SK-N-SH (cell line): ENCODE data around the gene RARRES1.
"Not testable (repeated sequence)": the region's sequence is repeated elsewhere in the genome, so short reads cannot be mapped to it uniquely, and the experiment has no call there.

Source experiments
- CTCF ChIP-seq: fragments of 200-600 bp; sonication (generic); IDR thresholded peaks from 2 replicates; pipeline ENCODE4 v1.6.1; 2017; ENCODE audit warnings: antibody characterized with exemption, mild to moderate bottlenecking, moderate library complexity
- ELF1 ChIP-seq: IDR thresholded peaks from 2 replicates; pipeline ENCODE4 v1.4.0; 2012
- EP300 ChIP-seq, 2 experiments: IDR thresholded peaks; 2 replicates each; pipeline versions ENCODE4 v1.4.0 to v1.6.1; 2012; ENCODE audit warnings: borderline replicate concordance in 1 of 2, low read depth in 1 of 2, low read length in 1 of 2
- MAX ChIP-seq: IDR thresholded peaks from 2 replicates; pipeline ENCODE4 v1.4.0; 2012; ENCODE audit warnings: low read depth
- MXI1 ChIP-seq: IDR thresholded peaks from 2 replicates; pipeline ENCODE4 v1.6.1; 2012; ENCODE audit warnings: mild to moderate bottlenecking, low read depth, low read length, improper control_type of control experiment
- TEAD4 ChIP-seq: IDR thresholded peaks from 2 replicates; pipeline ENCODE4 v1.4.0; 2012; ENCODE audit warnings: mild to moderate bottlenecking, borderline replicate concordance; ENCODE audit not compliant: insufficient read depth

GRCh38 chr3:158693866-158694456 is 38.3 kb downstream of the RARRES1 start:
- not testable (repeated sequence) for TF ChIP-seq CTCF; ELF1; TEAD4; MAX; MXI1; EP300 (IDR thresholded peaks at IDR 0.05; ENCODE audit: borderline replicate concordance in 1 of 2, low read depth in 1 of 2, low read length in 1 of 2)
